Stimulated activated naive B cell treated with anti-CD40 and anti-IgM and Interleukin-4, amounts not matched to agents 10 μg/mL and 1 μg/mL and 100 μg/mL, for 72 hours (primary cell): ENCODE measurements around the gene NAA40.
"Not testable (repeated sequence)": the region's sequence is repeated elsewhere in the genome, so short reads cannot be mapped to it uniquely, and the experiment has no call there.

ENCODE experiments used
- ATAC-seq, 2 donors: fragments of 150-1000 bp; cut with Tn5 transposase; replicated peaks; 2 replicates each; pipeline ENCODE4 v1.10.0; 2021; ENCODE audit warnings: moderate library complexity in 1 of 2
- DNase-seq: peaks from one replicate; pipeline ENCODE4 v3.0.0; 2021
- H3K27ac Mint-ChIP-seq: one replicate; pipeline ENCODE4 v1.8.0; 2022; ENCODE audit warnings: mild to moderate bottlenecking, mixed read lengths
- H3K27me3 Mint-ChIP-seq, 2 donors: one replicate each; pipeline ENCODE4 v1.8.0; 2022; ENCODE audit warnings: mixed read lengths in 2 of 2
- H3K36me3 Mint-ChIP-seq, 2 donors: one replicate each; pipeline ENCODE4 v1.8.0; 2022; ENCODE audit warnings: mixed read lengths in 2 of 2, mild to moderate bottlenecking in 1 of 2
- H3K4me1 Mint-ChIP-seq, 2 donors: one replicate each; pipeline ENCODE4 v1.8.0; 2022; ENCODE audit warnings: mixed read lengths in 2 of 2, mild to moderate bottlenecking in 1 of 2
- H3K4me3 Mint-ChIP-seq, 2 donors: one replicate each; pipeline ENCODE4 v1.8.0; 2022; ENCODE audit warnings: mild to moderate bottlenecking in 2 of 2, mixed read lengths in 2 of 2, moderate library complexity in 1 of 2
- H3K9me3 Mint-ChIP-seq, 2 donors: one replicate each; pipeline ENCODE4 v1.8.0; 2022; ENCODE audit warnings: mixed read lengths in 2 of 2, mild to moderate bottlenecking in 1 of 2

Gene NAA40

GRCh38 chr11:63939397-63939891, 642 bp downstream of the NAA40 start:
- Mint-ChIP-seq H3K36me3 (peaks cover 0 to 11% of the 10 kb centered on the region in 2 donors), H3K27ac (peak overlapping the region; percentile 87), H3K4me1 (peaks cover 17 to 53% of the 10 kb centered on the region in 2 donors), H3K4me3 (peak overlapping the region; percentile 83 to 90), H3K27me3 (no peaks in the 10 kb centered on the region), H3K9me3 (no peaks in the 10 kb centered on the region)
- DNase-seq, result no peak
- ATAC-seq, result no peak

DNA sequence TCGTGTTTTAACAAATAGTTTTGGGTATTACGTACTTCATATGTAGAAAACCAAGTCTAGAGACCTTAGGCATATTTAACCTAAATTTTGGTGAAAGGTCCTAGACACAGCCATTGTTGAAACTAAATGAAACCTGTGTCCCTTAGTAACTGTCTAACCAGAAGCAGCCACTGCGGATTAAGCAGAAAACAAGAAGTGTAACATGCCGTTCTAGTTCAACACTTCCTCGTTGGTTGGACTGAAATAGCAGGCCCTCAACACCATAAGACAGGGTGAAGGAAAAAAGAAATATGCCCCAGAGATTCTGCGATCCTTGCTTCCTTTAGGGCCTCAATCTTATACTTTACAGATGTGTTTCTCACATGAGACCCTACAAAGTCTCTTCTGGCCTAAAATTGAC, 2.0 kb downstream of the NAA40 start:
- peaks cover 18 to 53% of the 10 kb centered on the region in 2 donors for H3K4me1 Mint-ChIP-seq
- peak overlapping the region; percentile 85 for H3K27ac Mint-ChIP-seq
- no peak for DNase-seq
- no peaks in the 10 kb centered on the region for H3K27me3 Mint-ChIP-seq
- H3K9me3 Mint-ChIP-seq, result no peaks in the 10 kb centered on the region
- H3K4me3 Mint-ChIP-seq, result peak overlapping the region; percentile 62 to 90
- ATAC-seq, result no peak
- H3K36me3 Mint-ChIP-seq, result peaks cover 0 to 11% of the 10 kb centered on the region in 2 donors

GRCh38 chr11:63941901-63942300, 3.1 kb downstream of the NAA40 start:
- ATAC-seq, result no peak
- Mint-ChIP-seq H3K36me3 (peaks cover 4 to 17% of the 10 kb centered on the region in 2 donors), H3K27ac (peak overlapping the region; percentile 51), H3K4me3 (no peak overlapping the region), H3K9me3 (no peaks in the 10 kb centered on the region), H3K4me1 (peaks cover 18 to 53% of the 10 kb centered on the region in 2 donors), H3K27me3 (no peaks in the 10 kb centered on the region)
- DNase-seq, result no peak

DNA sequence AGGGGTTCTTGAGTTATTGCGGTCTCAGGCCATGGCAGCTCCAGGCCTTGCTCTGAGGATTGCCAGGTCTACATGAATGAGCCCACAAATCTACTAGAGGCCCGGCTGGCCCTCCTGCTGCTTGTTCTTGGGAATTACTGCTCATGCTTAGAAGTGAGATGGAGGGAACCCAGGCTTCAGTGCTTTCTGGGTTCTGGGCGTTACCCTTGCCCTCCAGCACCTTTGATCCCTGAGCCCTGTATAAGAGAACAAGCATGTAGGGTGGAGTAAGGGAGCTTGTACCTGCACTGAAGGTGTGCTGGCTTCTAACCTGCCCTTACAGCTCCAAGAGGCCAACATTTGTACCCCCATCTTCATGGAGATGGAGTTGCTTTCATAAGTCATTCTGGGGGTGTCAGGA, 4.0 kb downstream of the NAA40 start:
- Mint-ChIP-seq H3K36me3 (peaks cover 5 to 21% of the 10 kb centered on the region in 2 donors), H3K9me3 (no peaks in the 10 kb centered on the region), H3K4me3 (no peak overlapping the region), H3K27me3 (no peaks in the 10 kb centered on the region), H3K4me1 (peaks cover 18 to 48% of the 10 kb centered on the region in 2 donors), H3K27ac (no peak overlapping the region)
- no peak for ATAC-seq
- DNase-seq, result no peak

DNA sequence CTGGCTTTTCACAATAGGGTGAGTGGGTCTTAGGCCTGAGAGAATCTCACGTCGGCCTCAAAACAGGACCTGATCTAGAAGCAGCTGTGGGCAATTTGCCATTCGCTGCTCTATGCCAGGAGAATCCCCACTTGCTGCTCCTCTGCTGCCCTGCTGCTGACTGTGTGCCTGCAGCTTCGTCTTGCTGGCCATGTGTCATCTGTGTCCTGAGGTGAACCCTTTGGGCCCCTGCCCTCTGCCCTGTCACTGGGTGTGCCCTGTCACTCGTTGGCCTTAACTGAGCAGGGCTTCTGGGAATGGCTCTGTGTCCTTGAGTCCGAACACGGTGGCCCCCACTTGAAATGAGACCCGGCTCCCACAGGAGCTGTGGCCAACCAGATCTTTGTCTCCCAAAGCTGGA, 6.2 kb downstream of the NAA40 start:
- Mint-ChIP-seq H3K27ac (no peak overlapping the region), H3K4me1 (peaks cover 14 to 34% of the 10 kb centered on the region in 2 donors), H3K27me3 (no peaks in the 10 kb centered on the region), H3K9me3 (no peaks in the 10 kb centered on the region), H3K4me3 (no peak overlapping the region), H3K36me3 (peaks cover 10 to 21% of the 10 kb centered on the region in 2 donors)
- no peak for ATAC-seq
- no peak for DNase-seq

DNA sequence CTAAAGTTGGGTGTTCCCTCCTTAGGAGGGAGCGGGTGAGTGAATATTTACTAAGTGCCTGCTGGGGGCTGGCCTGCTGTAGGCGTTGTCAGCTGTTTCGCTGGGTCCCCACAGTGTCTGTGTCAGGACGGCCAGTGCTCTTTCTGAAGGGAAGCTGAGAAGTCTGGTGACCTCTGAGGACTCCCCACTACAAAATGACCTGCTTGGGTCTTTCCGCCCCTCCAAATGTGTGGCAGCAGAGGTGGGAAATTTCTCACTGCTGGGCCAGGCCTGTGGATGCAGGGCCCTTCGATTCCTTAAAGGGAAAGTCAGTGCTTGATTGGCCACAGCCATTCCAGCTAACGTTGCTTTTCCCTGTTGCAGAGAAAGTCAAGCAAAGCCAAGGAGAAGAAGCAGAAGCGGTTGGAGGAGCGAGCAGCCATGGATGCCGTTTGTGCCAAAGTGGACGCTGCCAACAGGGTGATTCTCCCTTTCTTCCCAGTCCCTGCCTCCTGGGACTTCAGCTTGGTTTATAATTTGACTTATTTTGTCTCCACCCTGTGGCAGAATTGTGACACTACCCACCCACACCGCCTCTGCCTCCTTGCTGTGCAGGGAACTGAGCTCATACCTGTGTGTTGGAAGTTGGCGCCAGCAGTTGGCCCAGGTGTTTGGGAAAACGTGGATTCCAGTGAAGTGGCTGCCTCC, 6.8 kb downstream of the NAA40 start:
- Mint-ChIP-seq H3K4me3 (no peak overlapping the region), H3K36me3 (peaks cover 14 to 22% of the 10 kb centered on the region in 2 donors), H3K27ac (no peak overlapping the region), H3K27me3 (no peaks in the 10 kb centered on the region), H3K9me3 (no peaks in the 10 kb centered on the region), H3K4me1 (peaks cover 9 to 30% of the 10 kb centered on the region in 2 donors)
- peak; percentile 58 to 78 for ATAC-seq
- peak; percentile 16 for DNase-seq

- H3K4me1 Mint-ChIP-seq, result peaks cover 9 to 17% of the 10 kb centered on the region in 2 donors
- peak in 1 of 2 donors; percentile 39 for ATAC-seq
- DNase-seq, result no peak
- no peaks in the 10 kb centered on the region for H3K9me3 Mint-ChIP-seq
- no peak overlapping the region for H3K4me3 Mint-ChIP-seq
- no peak overlapping the region for H3K27ac Mint-ChIP-seq
- no peaks in the 10 kb centered on the region for H3K27me3 Mint-ChIP-seq
- peaks cover 44 to 51% of the 10 kb centered on the region in 2 donors for H3K36me3 Mint-ChIP-seq
Measured at GRCh38 chr11:63951779-63952536, 13.2 kb downstream of the NAA40 start.

DNA sequence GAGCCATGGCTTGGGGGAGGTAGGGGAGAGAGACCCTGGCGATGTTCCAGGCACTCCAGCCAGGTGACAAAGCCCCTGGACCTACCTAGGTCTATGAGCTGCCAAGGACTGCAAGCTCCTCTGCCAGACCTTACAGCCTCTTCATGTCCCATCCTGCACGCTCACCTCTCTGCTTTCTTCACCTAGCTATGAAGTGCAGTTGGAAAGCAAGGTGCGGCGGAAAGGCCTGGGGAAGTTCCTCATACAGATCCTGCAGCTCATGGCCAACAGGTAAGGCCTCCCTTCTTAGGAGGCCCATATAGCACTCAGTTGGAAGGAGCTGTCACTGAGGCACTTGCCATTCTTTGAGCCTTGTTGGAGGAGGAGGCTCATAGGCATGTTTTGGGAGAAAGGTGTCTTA, 13.8 kb downstream of the NAA40 start:
- no peaks in the 10 kb centered on the region for H3K9me3 Mint-ChIP-seq
- peaks cover 44 to 48% of the 10 kb centered on the region in 2 donors for H3K36me3 Mint-ChIP-seq
- DNase-seq, result no peak
- H3K4me3 Mint-ChIP-seq, result no peak overlapping the region
- ATAC-seq, result no peak
- no peaks in the 10 kb centered on the region for H3K27me3 Mint-ChIP-seq
- peaks cover 9 to 17% of the 10 kb centered on the region in 2 donors for H3K4me1 Mint-ChIP-seq
- H3K27ac Mint-ChIP-seq, result no peak overlapping the region

DNA sequence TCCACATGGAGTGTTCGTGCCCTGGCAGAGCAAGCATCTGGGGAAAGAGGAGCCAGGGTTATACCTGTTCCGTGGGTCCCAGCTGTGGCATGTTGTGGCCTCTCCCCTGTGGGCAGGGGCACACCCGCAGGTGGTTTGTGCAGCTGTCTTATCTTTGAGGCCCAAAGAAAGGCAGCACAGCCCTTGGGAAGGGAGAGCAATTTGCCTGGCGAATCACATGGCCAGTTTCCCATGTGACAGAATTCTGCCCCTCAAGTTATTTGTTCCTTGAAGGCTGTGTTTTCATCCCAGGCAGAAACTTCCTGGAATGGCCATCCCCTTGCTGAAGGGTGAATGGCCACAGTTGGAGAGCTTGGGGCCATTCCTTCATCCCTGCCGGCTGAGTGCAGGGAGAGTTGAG, 19.2 kb downstream of the NAA40 start:
- Mint-ChIP-seq H3K4me3 (no peak overlapping the region), H3K36me3 (peaks cover 28 to 35% of the 10 kb centered on the region in 2 donors), H3K27ac (no peak overlapping the region), H3K4me1 (peaks cover 0 to 4% of the 10 kb centered on the region in 2 donors), H3K27me3 (no peaks in the 10 kb centered on the region), H3K9me3 (no peaks in the 10 kb centered on the region)
- no peak for ATAC-seq
- no peak for DNase-seq

- DNase-seq (no peak), ATAC-seq (peak; percentile 14 to 27)
- H3K27me3 Mint-ChIP-seq, result peaks cover 0 to 3% of the 10 kb centered on the region in 2 donors
- H3K4me1 Mint-ChIP-seq, result peaks cover 0 to 4% of the 10 kb centered on the region in 2 donors
- no peaks in the 10 kb centered on the region for H3K9me3 Mint-ChIP-seq
- H3K36me3 Mint-ChIP-seq, result peaks cover 3 to 4% of the 10 kb centered on the region in 2 donors
- peak overlapping the region; percentile 31 for H3K27ac Mint-ChIP-seq
- H3K4me3 Mint-ChIP-seq, result no peak overlapping the region
Measured at GRCh38 chr11:63961608-63962412, 23.0 kb downstream of the NAA40 start.

- H3K4me3 Mint-ChIP-seq, H3K36me3 Mint-ChIP-seq, H3K27me3 Mint-ChIP-seq, DNase-seq, ATAC-seq, H3K9me3 Mint-ChIP-seq, H3K4me1 Mint-ChIP-seq, H3K27ac Mint-ChIP-seq: not testable (repeated sequence)
Measured at GRCh38 chr11:63963895-63964294, 25.1 kb downstream of the NAA40 start.

DNA sequence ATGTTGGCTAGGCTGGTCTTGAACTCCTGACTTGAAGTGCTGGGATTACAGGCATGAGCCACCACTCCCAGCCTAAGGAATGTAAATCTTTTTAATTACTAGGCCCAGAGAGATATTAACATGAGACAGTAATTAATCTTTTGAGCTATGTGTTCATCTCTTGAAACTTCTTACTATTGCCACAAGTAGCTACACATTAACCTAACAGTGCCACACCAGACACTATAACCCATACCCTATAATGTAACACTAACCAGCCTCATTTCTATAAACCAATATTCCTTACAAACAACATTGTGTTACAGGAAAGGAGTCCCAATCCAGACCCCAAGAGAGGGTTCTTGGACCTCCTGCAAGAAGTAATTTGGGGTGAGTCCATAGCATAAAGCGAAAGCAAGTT, 27.6 kb downstream of the NAA40 start:
- no peak for ATAC-seq
- DNase-seq, result no peak
- H3K27ac Mint-ChIP-seq, result no peak overlapping the region
- H3K4me3 Mint-ChIP-seq, result no peak overlapping the region
- peaks cover 0 to 4% of the 10 kb centered on the region in 2 donors for H3K4me1 Mint-ChIP-seq
- H3K9me3 Mint-ChIP-seq, result no peaks in the 10 kb centered on the region
- peaks cover 5 to 7% of the 10 kb centered on the region in 2 donors for H3K27me3 Mint-ChIP-seq
- no peaks in the 10 kb centered on the region for H3K36me3 Mint-ChIP-seq

GRCh38 chr11:63969461-63969860, 30.7 kb downstream of the NAA40 start:
- Mint-ChIP-seq H3K4me3 (no peak overlapping the region), H3K9me3 (no peaks in the 10 kb centered on the region), H3K36me3 (peaks cover under 1 to 1% of the 10 kb centered on the region in 2 donors), H3K27me3 (peaks cover 5 to 7% of the 10 kb centered on the region in 2 donors), H3K27ac (no peak overlapping the region), H3K4me1 (peaks cover 3 to 5% of the 10 kb centered on the region in 2 donors)
- ATAC-seq (no peak), DNase-seq (no peak)

DNA sequence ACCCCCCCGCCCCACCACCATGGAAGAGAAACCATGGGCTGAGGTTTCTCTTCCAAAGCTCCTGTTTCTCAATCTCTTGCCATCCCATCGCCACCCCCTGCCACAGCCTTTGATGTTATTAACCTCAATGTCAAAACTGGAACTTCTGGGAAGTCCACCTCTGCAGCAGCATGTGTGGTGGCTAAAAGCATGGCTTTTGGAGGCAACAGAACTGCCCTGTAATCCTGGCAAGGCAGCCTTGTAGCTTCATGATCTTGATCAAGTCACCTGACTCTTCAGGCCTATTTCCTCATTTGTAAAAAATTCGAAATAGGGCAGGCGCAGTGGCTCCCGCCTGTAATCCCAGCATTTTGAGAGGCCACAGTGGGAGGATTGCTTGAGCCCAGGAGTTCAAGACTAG, 32.1 kb downstream of the NAA40 start:
- Mint-ChIP-seq H3K4me1 (peaks cover 6 to 10% of the 10 kb centered on the region in 2 donors), H3K36me3 (peaks cover 4 to 9% of the 10 kb centered on the region in 2 donors), H3K4me3 (no peak overlapping the region), H3K27ac (no peak overlapping the region), H3K27me3 (peaks cover 4 to 5% of the 10 kb centered on the region in 2 donors), H3K9me3 (no peaks in the 10 kb centered on the region)
- DNase-seq, result no peak
- ATAC-seq, result no peak
